Thoracic aorta (tissue), 2 donors: Measurements from ENCODE around the gene WTIP. TPM values are rescaled to one million over a fixed set of nuclear protein-coding genes. Genes with fewer than 3 reads are reported as not detected.

ENCODE experiments used
- ATAC-seq: fragments of 150-250 bp; one replicate; pipeline ENCODE4 v1.8.0; 2017; ENCODE audit warnings: low read depth; ENCODE audit not compliant: insufficient number of reproducible peaks, low FRiP score
- DNase-seq: peaks from one replicate; pipeline ENCODE4 v3.0.0-alpha.2; 2020; ENCODE audit warnings: low spot score
- H3K27ac ChIP-seq, 2 donors: fragments of 200-600 bp; sonication (generic); 1 replicate in 1 of 2; 2 replicates in 1 of 2; pipeline ENCODE4 v1.5.1; 2016; ENCODE audit warnings: mild to moderate bottlenecking in 2 of 2, moderate library complexity in 2 of 2
- H3K27me3 ChIP-seq: fragments of 200-600 bp; sonication (generic); replicated peaks from 2 replicates; pipeline ENCODE4 v1.6.0; 2016; ENCODE audit warnings: mild to moderate bottlenecking; ENCODE audit not compliant: insufficient read depth
- H3K36me3 ChIP-seq: fragments of 200-600 bp; sonication (generic); one replicate; pipeline ENCODE4 v1.5.1; 2016
- H3K4me1 ChIP-seq, 2 donors: fragments of 200-600 bp; sonication (generic); 1 replicate in 1 of 2; 2 replicates in 1 of 2; pipeline versions ENCODE4 v1.5.1 to v1.6.0; 2016; ENCODE audit warnings: low read depth in 2 of 2, mild to moderate bottlenecking in 1 of 2; ENCODE audit not compliant: control insufficient read depth in 1 of 2
- H3K4me3 ChIP-seq: fragments of 200-600 bp; sonication (generic); 2 replicates; pipeline ENCODE4 v1.5.1; 2016; ENCODE audit warnings: mild to moderate bottlenecking
- H3K9me3 ChIP-seq: fragments of 200-600 bp; sonication (generic); 2 replicates; pipeline ENCODE4 v1.5.1; 2016
- total RNA-seq, 2 donors: library from RNA; depleted of rRNA; stranded (reverse); fragments of >200 nt; gene quantifications; one replicate each; pipeline versions ENCODE4 v1.1.0 to v1.2.3, GENCODE V29; 2016
- TF ChIP-seq, protein P1 (sequence below): fragments of 200-600 bp; sonication (generic); IDR thresholded peaks from one replicate; pipeline ENCODE4 v1.5.1; 2019; ENCODE audit warnings: antibody characterized with exemption

The WTIP gene
- total RNA-seq, 2 donors from 2014 or later, result 110 to 175 TPM

DNA sequence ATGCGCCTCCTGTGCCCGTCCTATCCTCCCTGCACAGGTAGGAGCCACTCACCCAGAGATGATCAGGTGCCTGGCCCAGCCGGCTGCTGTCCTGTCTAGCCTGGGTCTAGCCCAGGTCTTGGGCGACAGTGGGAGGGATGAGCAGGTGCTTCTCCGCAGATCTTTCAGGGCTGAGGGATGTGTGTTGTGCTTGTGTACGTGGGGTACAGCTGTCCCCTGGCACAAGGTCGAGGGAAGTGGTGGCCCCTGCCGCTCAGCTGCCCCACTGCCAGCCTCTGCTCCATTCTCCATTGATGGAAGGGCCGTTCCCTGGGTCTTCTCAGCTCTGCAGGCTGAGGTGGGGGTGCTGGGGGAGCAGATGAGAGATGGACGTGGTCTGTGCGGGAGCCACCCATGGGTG, 13.0 kb downstream of the WTIP start:
- Histone ChIP-seq H3K27me3 (no peaks in the 10 kb centered on the region), H3K4me1 (no peaks in the 10 kb centered on the region), H3K27ac (no peak overlapping the region), H3K36me3 (peaks cover 60% of the 10 kb centered on the region), H3K9me3 (no peaks in the 10 kb centered on the region), H3K4me3 (no peak overlapping the region)
- ATAC-seq (no peak), DNase-seq (no peak)
- TF ChIP-seq, protein P1, sequence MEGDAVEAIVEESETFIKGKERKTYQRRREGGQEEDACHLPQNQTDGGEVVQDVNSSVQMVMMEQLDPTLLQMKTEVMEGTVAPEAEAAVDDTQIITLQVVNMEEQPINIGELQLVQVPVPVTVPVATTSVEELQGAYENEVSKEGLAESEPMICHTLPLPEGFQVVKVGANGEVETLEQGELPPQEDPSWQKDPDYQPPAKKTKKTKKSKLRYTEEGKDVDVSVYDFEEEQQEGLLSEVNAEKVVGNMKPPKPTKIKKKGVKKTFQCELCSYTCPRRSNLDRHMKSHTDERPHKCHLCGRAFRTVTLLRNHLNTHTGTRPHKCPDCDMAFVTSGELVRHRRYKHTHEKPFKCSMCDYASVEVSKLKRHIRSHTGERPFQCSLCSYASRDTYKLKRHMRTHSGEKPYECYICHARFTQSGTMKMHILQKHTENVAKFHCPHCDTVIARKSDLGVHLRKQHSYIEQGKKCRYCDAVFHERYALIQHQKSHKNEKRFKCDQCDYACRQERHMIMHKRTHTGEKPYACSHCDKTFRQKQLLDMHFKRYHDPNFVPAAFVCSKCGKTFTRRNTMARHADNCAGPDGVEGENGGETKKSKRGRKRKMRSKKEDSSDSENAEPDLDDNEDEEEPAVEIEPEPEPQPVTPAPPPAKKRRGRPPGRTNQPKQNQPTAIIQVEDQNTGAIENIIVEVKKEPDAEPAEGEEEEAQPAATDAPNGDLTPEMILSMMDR, result no peak

DNA sequence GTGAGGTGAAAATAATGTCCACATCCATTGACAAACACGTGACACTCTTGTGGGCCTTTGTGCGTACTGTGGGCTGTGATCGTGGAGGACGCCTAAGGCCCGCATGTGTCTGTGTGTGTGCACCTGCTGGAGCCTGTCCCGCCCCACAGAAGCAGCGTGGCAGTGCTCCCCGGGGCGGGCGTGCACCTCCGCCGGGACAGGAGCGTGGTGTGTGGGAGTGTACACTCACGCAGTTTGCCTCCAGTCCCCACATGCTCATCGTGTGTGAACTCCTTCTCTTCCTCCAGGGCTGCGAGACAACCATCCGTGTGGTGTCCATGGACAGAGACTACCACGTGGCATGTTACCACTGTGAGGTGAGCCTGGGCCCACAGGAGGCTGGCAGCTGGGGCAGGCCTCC, 13.9 kb downstream of the WTIP start:
- no peak overlapping the region for H3K27ac ChIP-seq
- peaks cover 60% of the 10 kb centered on the region for H3K36me3 ChIP-seq
- no peaks in the 10 kb centered on the region for H3K4me1 ChIP-seq
- no peaks in the 10 kb centered on the region for H3K27me3 ChIP-seq
- H3K9me3 ChIP-seq, result no peaks in the 10 kb centered on the region
- ATAC-seq (no peak), DNase-seq (no peak)
- TF ChIP-seq, protein P1, result no peak
- no peak overlapping the region for H3K4me3 ChIP-seq

DNA sequence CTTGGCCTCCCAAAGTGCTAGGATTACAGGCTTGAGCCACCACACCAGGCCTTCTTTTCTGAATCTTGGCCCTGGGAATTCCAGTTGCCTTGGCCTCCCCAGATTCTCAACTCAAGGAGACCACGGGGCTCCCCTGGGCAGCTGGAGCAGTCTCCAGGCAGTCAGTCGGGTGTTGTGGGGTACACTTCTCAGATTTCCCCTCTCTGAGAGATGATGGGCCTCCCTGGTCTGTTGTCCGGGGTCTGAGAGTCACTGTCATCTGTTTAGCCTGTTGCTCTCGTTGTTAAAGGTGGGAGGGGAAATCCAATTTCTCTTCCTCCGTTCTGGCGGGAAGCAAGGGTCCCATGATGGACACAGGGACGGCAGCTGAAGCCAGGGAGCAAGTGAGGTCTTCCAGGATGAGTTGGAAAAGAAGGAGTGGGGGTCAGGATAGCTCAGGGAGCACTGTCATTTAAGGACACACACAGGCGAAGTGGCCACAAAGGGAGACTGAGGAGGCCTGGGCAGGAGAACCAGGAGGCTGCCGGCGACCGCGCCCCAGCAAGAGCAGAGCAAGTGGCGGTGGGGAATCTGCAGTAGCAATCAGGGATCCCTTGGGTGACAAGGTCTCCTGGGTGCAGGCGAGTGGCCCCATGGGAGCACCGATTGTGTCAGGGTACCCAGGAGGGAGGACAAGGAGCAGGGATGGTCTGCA, 15.7 kb downstream of the WTIP start:
- Histone ChIP-seq H3K4me1 (peaks cover 0 to 3% of the 10 kb centered on the region in 2 donors), H3K9me3 (no peaks in the 10 kb centered on the region), H3K4me3 (no peak overlapping the region), H3K36me3 (peaks cover 48% of the 10 kb centered on the region), H3K27me3 (no peaks in the 10 kb centered on the region), H3K27ac (no peak overlapping the region)
- TF ChIP-seq, protein P1, result no peak
- ATAC-seq (no peak), DNase-seq (no peak)

DNA sequence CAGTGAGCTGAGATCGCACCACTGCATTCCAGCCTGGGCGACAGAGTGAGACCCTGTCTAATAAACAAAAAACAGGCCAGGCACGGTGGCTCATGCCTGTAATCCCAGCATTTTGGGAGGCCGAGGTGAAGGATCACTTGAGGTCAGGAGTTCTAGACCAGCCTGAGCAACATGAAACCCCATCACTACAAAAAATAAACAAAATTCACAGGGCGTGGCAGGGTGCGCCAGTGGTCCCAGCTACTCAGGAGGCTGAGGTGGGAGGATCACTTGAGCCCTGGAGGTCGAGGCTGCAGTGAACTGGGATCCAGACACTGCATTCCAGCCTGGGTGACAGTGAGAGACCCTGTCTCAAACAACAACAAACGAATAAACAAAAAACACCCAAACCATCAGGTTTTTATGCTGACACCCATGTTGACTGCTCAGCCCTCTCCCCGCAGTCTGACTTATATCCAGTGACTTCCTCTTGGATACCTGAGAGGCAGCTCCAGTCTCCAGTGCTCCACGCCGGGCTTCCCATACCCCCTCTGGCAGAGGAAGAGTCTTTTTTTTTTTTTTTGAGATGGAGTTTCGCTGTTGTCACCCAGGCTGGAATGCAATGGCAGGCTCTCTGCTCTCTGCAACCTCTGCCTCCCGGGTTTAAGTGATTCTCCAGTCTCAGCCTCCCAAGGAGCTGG, 17.7 kb downstream of the WTIP start:
- DNase-seq, result no peak
- no peaks in the 10 kb centered on the region for H3K9me3 ChIP-seq
- no peak overlapping the region for H3K4me3 ChIP-seq
- H3K36me3 ChIP-seq, result peaks cover 33% of the 10 kb centered on the region
- peaks cover 0 to 3% of the 10 kb centered on the region in 2 donors for H3K4me1 ChIP-seq
- TF ChIP-seq, protein P1, result no peak
- no peaks in the 10 kb centered on the region for H3K27me3 ChIP-seq
- H3K27ac ChIP-seq, result no peak overlapping the region
- no peak for ATAC-seq

DNA sequence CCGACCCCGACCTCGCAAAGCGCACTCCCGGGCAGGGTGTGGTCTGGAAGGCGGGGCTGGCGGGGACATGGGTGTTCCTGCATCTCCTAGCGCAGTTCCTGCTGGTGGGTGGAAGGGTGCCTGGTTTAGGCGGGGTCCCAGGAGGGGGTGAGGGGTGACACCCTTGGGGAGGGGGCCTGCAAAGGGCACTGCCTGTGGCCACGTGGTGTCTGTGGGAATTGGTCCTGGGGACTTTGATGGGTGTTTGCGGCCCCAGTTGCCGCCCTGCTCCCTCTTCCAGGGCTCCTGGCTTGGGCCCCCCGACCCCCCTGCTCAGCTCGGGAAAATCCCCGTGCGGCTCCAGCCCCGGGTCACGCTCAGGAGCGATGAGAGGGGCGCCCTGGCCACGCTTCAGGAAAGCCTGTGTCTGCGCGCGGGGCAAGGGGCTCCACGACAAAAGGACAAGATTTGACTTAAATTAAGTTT, 19.1 kb downstream of the WTIP start:
- H3K27ac ChIP-seq, result peak overlapping the region; percentile 65 to 71

More for the DNA sequence above, 19.1 kb downstream of the WTIP start:
- TF ChIP-seq, protein P1, result no peak
- ATAC-seq (no peak), DNase-seq (no peak)
- H3K9me3 ChIP-seq, result no peaks in the 10 kb centered on the region
- no peak overlapping the region for H3K4me3 ChIP-seq
- no peaks in the 10 kb centered on the region for H3K27me3 ChIP-seq
- peaks cover 0 to 3% of the 10 kb centered on the region in 2 donors for H3K4me1 ChIP-seq
- H3K36me3 ChIP-seq, result peaks cover 19% of the 10 kb centered on the region
